ENCODE results near the gene CHAF1B.

CHAF1B gene

GRCh38 chr21:36427502-36427901, 42.3 kb downstream of the CHAF1B start:
- H3K9me3 ChIP-seq (ENCODE audit: control insufficient read depth in 2 of 2, low read length in 2 of 2): no peaks in the 10 kb centered on the region
- H3K36me3 ChIP-seq (ENCODE audit: control insufficient read depth in 2 of 2, insufficient read depth in 2 of 2, low read length in 2 of 2): no peaks in the 10 kb centered on the region
- no peak overlapping the region for H3K4me3 ChIP-seq (ENCODE audit: low read length in 2 of 2)
- no peak overlapping the region for H3K27ac ChIP-seq (ENCODE audit: low read length)
- peaks cover 0 to 2% of the 10 kb centered on the region in 2 donors for H3K27me3 ChIP-seq (ENCODE audit: control insufficient read depth in 1 of 2, insufficient read depth in 2 of 2, low read length in 2 of 2)
- H3K4me1 ChIP-seq (ENCODE audit: control insufficient read depth, insufficient read depth, low read length): no peaks in the 10 kb centered on the region
- H3K9ac ChIP-seq (ENCODE audit: low read length in 2 of 2): no peak overlapping the region

- no peak overlapping the region for H3K9ac ChIP-seq (ENCODE audit: low read length in 2 of 2)
- H3K36me3 ChIP-seq (ENCODE audit: control insufficient read depth in 2 of 2, insufficient read depth in 2 of 2, low read length in 2 of 2): no peaks in the 10 kb centered on the region
Measured at GRCh38 chr21:36428761-36429432, 43.7 kb downstream of the CHAF1B start.

GRCh38 chr21:36429947-36430546, 44.9 kb downstream of the CHAF1B start:
- H3K4me3 ChIP-seq (ENCODE audit: low read length in 2 of 2): peak overlapping the region; percentile 4 to 44

More at GRCh38 chr21:36428761-36429432, 43.7 kb downstream of the CHAF1B start:
- H3K4me1 ChIP-seq (ENCODE audit: control insufficient read depth, insufficient read depth, low read length): no peaks in the 10 kb centered on the region
- H3K9me3 ChIP-seq (ENCODE audit: control insufficient read depth in 2 of 2, low read length in 2 of 2): no peaks in the 10 kb centered on the region
- peaks cover 0 to 3% of the 10 kb centered on the region in 2 donors for H3K27me3 ChIP-seq (ENCODE audit: control insufficient read depth in 1 of 2, insufficient read depth in 2 of 2, low read length in 2 of 2)
- H3K27ac ChIP-seq (ENCODE audit: low read length): no peak overlapping the region
- H3K4me3 ChIP-seq (ENCODE audit: low read length in 2 of 2): no peak overlapping the region

GRCh38 chr21:36430841-36431240, 45.6 kb downstream of the CHAF1B start:
- no peak overlapping the region for H3K4me3 ChIP-seq (ENCODE audit: low read length in 2 of 2)

More at GRCh38 chr21:36429947-36430546, 44.9 kb downstream of the CHAF1B start:
- no peaks in the 10 kb centered on the region for H3K4me1 ChIP-seq (ENCODE audit: control insufficient read depth, insufficient read depth, low read length)
- no peak overlapping the region for H3K27ac ChIP-seq (ENCODE audit: low read length)
- H3K9ac ChIP-seq (ENCODE audit: low read length in 2 of 2): peak overlapping the region in 1 of 2 donors; percentile 21
- no peaks in the 10 kb centered on the region for H3K36me3 ChIP-seq (ENCODE audit: control insufficient read depth in 2 of 2, insufficient read depth in 2 of 2, low read length in 2 of 2)
- H3K9me3 ChIP-seq (ENCODE audit: control insufficient read depth in 2 of 2, low read length in 2 of 2): no peaks in the 10 kb centered on the region
- H3K27me3 ChIP-seq (ENCODE audit: control insufficient read depth in 1 of 2, insufficient read depth in 2 of 2, low read length in 2 of 2): peaks cover 0 to 5% of the 10 kb centered on the region in 2 donors

GRCh38 chr21:36431252-36431651, 46.1 kb downstream of the CHAF1B start:
- H3K36me3 ChIP-seq (ENCODE audit: control insufficient read depth in 2 of 2, insufficient read depth in 2 of 2, low read length in 2 of 2): no peaks in the 10 kb centered on the region
- no peak overlapping the region for H3K9ac ChIP-seq (ENCODE audit: low read length in 2 of 2)
- H3K27ac ChIP-seq (ENCODE audit: low read length): no peak overlapping the region
- no peak overlapping the region for H3K4me3 ChIP-seq (ENCODE audit: low read length in 2 of 2)
- H3K9me3 ChIP-seq (ENCODE audit: control insufficient read depth in 2 of 2, low read length in 2 of 2): no peaks in the 10 kb centered on the region
- peaks cover 0 to 5% of the 10 kb centered on the region in 2 donors for H3K27me3 ChIP-seq (ENCODE audit: control insufficient read depth in 1 of 2, insufficient read depth in 2 of 2, low read length in 2 of 2)
- H3K4me1 ChIP-seq (ENCODE audit: control insufficient read depth, insufficient read depth, low read length): no peaks in the 10 kb centered on the region

More at GRCh38 chr21:36430841-36431240, 45.6 kb downstream of the CHAF1B start:
- H3K9ac ChIP-seq (ENCODE audit: low read length in 2 of 2): no peak overlapping the region
- H3K36me3 ChIP-seq (ENCODE audit: control insufficient read depth in 2 of 2, insufficient read depth in 2 of 2, low read length in 2 of 2): no peaks in the 10 kb centered on the region
- no peaks in the 10 kb centered on the region for H3K9me3 ChIP-seq (ENCODE audit: control insufficient read depth in 2 of 2, low read length in 2 of 2)
- no peak overlapping the region for H3K27ac ChIP-seq (ENCODE audit: low read length)
- peaks cover 0 to 5% of the 10 kb centered on the region in 2 donors for H3K27me3 ChIP-seq (ENCODE audit: control insufficient read depth in 1 of 2, insufficient read depth in 2 of 2, low read length in 2 of 2)
- H3K4me1 ChIP-seq (ENCODE audit: control insufficient read depth, insufficient read depth, low read length): no peaks in the 10 kb centered on the region

GRCh38 chr21:36433059-36433709, 48.0 kb downstream of the CHAF1B start:
- no peaks in the 10 kb centered on the region for H3K4me1 ChIP-seq (ENCODE audit: control insufficient read depth, insufficient read depth, low read length)
- H3K36me3 ChIP-seq (ENCODE audit: control insufficient read depth in 2 of 2, insufficient read depth in 2 of 2, low read length in 2 of 2): no peaks in the 10 kb centered on the region
- no peak overlapping the region for H3K9ac ChIP-seq (ENCODE audit: low read length in 2 of 2)
- peaks cover 0 to 5% of the 10 kb centered on the region in 2 donors for H3K27me3 ChIP-seq (ENCODE audit: control insufficient read depth in 1 of 2, insufficient read depth in 2 of 2, low read length in 2 of 2)
- H3K27ac ChIP-seq (ENCODE audit: low read length): no peak overlapping the region
- H3K4me3 ChIP-seq (ENCODE audit: low read length in 2 of 2): no peak overlapping the region
- H3K9me3 ChIP-seq (ENCODE audit: control insufficient read depth in 2 of 2, low read length in 2 of 2): peaks cover 0 to 3% of the 10 kb centered on the region in 2 donors

GRCh38 chr21:36434144-36434543, 49.0 kb downstream of the CHAF1B start:
- Histone ChIP-seq H3K9ac (ENCODE audit: low read length in 2 of 2) (no peak overlapping the region), H3K36me3 (ENCODE audit: control insufficient read depth in 2 of 2, insufficient read depth in 2 of 2, low read length in 2 of 2) (no peaks in the 10 kb centered on the region), H3K9me3 (ENCODE audit: control insufficient read depth in 2 of 2, low read length in 2 of 2) (peaks cover 0 to 3% of the 10 kb centered on the region in 2 donors), H3K27me3 (ENCODE audit: control insufficient read depth in 1 of 2, insufficient read depth in 2 of 2, low read length in 2 of 2) (peaks cover 0 to 5% of the 10 kb centered on the region in 2 donors), H3K27ac (ENCODE audit: low read length) (no peak overlapping the region), H3K4me1 (ENCODE audit: control insufficient read depth, insufficient read depth, low read length) (no peaks in the 10 kb centered on the region), H3K4me3 (ENCODE audit: low read length in 2 of 2) (no peak overlapping the region)

GRCh38 chr21:36436829-36437744, 51.9 kb downstream of the CHAF1B start:
- H3K4me3 ChIP-seq (ENCODE audit: low read length in 2 of 2): no peak overlapping the region
- H3K27ac ChIP-seq (ENCODE audit: low read length): no peak overlapping the region
- peaks cover 0 to 3% of the 10 kb centered on the region in 2 donors for H3K9me3 ChIP-seq (ENCODE audit: control insufficient read depth in 2 of 2, low read length in 2 of 2)
- H3K4me1 ChIP-seq (ENCODE audit: control insufficient read depth, insufficient read depth, low read length): no peaks in the 10 kb centered on the region
- no peaks in the 10 kb centered on the region for H3K36me3 ChIP-seq (ENCODE audit: control insufficient read depth in 2 of 2, insufficient read depth in 2 of 2, low read length in 2 of 2)
- H3K27me3 ChIP-seq (ENCODE audit: control insufficient read depth in 1 of 2, insufficient read depth in 2 of 2, low read length in 2 of 2): peaks cover 0 to 5% of the 10 kb centered on the region in 2 donors
- no peak overlapping the region for H3K9ac ChIP-seq (ENCODE audit: low read length in 2 of 2)

- no peaks in the 10 kb centered on the region for H3K36me3 ChIP-seq (ENCODE audit: control insufficient read depth in 2 of 2, insufficient read depth in 2 of 2, low read length in 2 of 2)
- H3K27ac ChIP-seq (ENCODE audit: low read length): no peak overlapping the region
- peaks cover 0 to 3% of the 10 kb centered on the region in 2 donors for H3K9me3 ChIP-seq (ENCODE audit: control insufficient read depth in 2 of 2, low read length in 2 of 2)
- no peak overlapping the region for H3K4me3 ChIP-seq (ENCODE audit: low read length in 2 of 2)
- H3K9ac ChIP-seq (ENCODE audit: low read length in 2 of 2): no peak overlapping the region
- no peaks in the 10 kb centered on the region for H3K4me1 ChIP-seq (ENCODE audit: control insufficient read depth, insufficient read depth, low read length)
- H3K27me3 ChIP-seq (ENCODE audit: control insufficient read depth in 1 of 2, insufficient read depth in 2 of 2, low read length in 2 of 2): peaks cover 0 to 3% of the 10 kb centered on the region in 2 donors
Measured at GRCh38 chr21:36437745-36438128, 52.5 kb downstream of the CHAF1B start.

GRCh38 chr21:36441715-36442114, 56.5 kb downstream of the CHAF1B start:
- Histone ChIP-seq H3K4me3 (ENCODE audit: low read length in 2 of 2) (no peak overlapping the region), H3K36me3 (ENCODE audit: control insufficient read depth in 2 of 2, insufficient read depth in 2 of 2, low read length in 2 of 2) (no peaks in the 10 kb centered on the region), H3K27me3 (ENCODE audit: control insufficient read depth in 1 of 2, insufficient read depth in 2 of 2, low read length in 2 of 2) (no peaks in the 10 kb centered on the region), H3K9me3 (ENCODE audit: control insufficient read depth in 2 of 2, low read length in 2 of 2) (peaks cover 0 to 2% of the 10 kb centered on the region in 2 donors), H3K27ac (ENCODE audit: low read length) (no peak overlapping the region), H3K4me1 (ENCODE audit: control insufficient read depth, insufficient read depth, low read length) (no peaks in the 10 kb centered on the region), H3K9ac (ENCODE audit: low read length in 2 of 2) (no peak overlapping the region)

All from stomach smooth muscle (tissue), 2 donors.